Measurements from ENCODE around the gene ZBTB20. TPM values are rescaled to one million over a fixed set of nuclear protein-coding genes. Genes with fewer than 3 reads are reported as not detected.

The ZBTB20 gene
- total and polyA plus RNA-seq, 12 donors, result 0.57 to 105 (median 86.8) TPM

- WGBS, 2 donors, result 65 to 69% methylated on average over 8 of the region's 8 CpGs
- Histone ChIP-seq H3K4me1 (peaks cover 0 to 73% (median 43%) of the 10 kb centered on the region in 9 donors), H3K27me3 (no peaks in the 10 kb centered on the region), H3K36me3 (peaks cover 0 to 5% (median 0%) of the 10 kb centered on the region in 9 donors), H3K27ac (peak overlapping the region in 7 of 10 donors; percentile 18 to 69 (median 36)), H3K9me3 (no peaks in the 10 kb centered on the region), H3K4me3 (no peak overlapping the region)
- no peak for TF ChIP-seq CTCF (IDR thresholded peaks at IDR 0.05)
- DNase-seq (no peak), ATAC-seq (peak in 7 of 8 donors; percentile 34 to 83 (median 65))
- intact Hi-C loops (cut with DNase I), result no loop called here
These were observed 648.3 kb downstream of the ZBTB20 start for GRCh38 chr3:114498539-114499370.

- no peak overlapping the region for H3K4me3 ChIP-seq
- no peaks in the 10 kb centered on the region for H3K9me3 ChIP-seq
- ATAC-seq (peak in 4 of 8 donors; percentile 10 to 64 (median 37)), DNase-seq (no peak)
- intact Hi-C loops (cut with DNase I), result no loop called here
- peaks cover 0 to 5% (median 0%) of the 10 kb centered on the region in 9 donors for H3K36me3 ChIP-seq
- 76 to 88% methylated on average over 2 of the region's 2 CpGs for WGBS, 2 donors
- no peaks in the 10 kb centered on the region for H3K27me3 ChIP-seq
- H3K4me1 ChIP-seq, result peaks cover 0 to 80% (median 43%) of the 10 kb centered on the region in 9 donors
- peak overlapping the region in 8 of 10 donors; percentile 9 to 69 (median 50) for H3K27ac ChIP-seq
- no peak for TF ChIP-seq CTCF (IDR thresholded peaks at IDR 0.05)
These were observed 650.2 kb downstream of the ZBTB20 start for GRCh38 chr3:114496874-114497273.

- ATAC-seq, result no peak
- TF ChIP-seq CTCF (IDR thresholded peaks at IDR 0.05), result no peak
- 81 to 82% methylated on average over 3 of the region's 3 CpGs for WGBS, 2 donors
- Histone ChIP-seq H3K27me3 (no peaks in the 10 kb centered on the region), H3K4me3 (no peak overlapping the region), H3K9me3 (no peaks in the 10 kb centered on the region), H3K27ac (peak overlapping the region in 8 of 10 donors; percentile 9 to 69 (median 50)), H3K36me3 (peaks cover 0 to 5% (median 0%) of the 10 kb centered on the region in 9 donors), H3K4me1 (peaks cover 0 to 82% (median 43%) of the 10 kb centered on the region in 9 donors)
- intact Hi-C loops (cut with DNase I), result no loop called here
- DNase-seq, result no peak
These were observed 650.6 kb downstream of the ZBTB20 start for GRCh38 chr3:114496466-114496865.

GRCh38 chr3:114496021-114496434 lies 651.1 kb downstream of the ZBTB20 start:
- intact Hi-C loops (cut with DNase I), result no loop called here
- Histone ChIP-seq H3K4me1 (peaks cover under 1 to 85% (median 43%) of the 10 kb centered on the region in 9 donors), H3K9me3 (no peaks in the 10 kb centered on the region), H3K27me3 (no peaks in the 10 kb centered on the region), H3K4me3 (no peak overlapping the region), H3K36me3 (peaks cover 0 to 5% (median 0%) of the 10 kb centered on the region in 9 donors), H3K27ac (peak overlapping the region in 9 of 10 donors; percentile 9 to 69 (median 49))
- DNase-seq (peak; percentile 40 to 77), ATAC-seq (peak; percentile 78 to 94 (median 86))
- WGBS, 2 donors, result 28 to 59% methylated on average over 1 of the region's 1 CpG
- no peak for TF ChIP-seq CTCF (IDR thresholded peaks at IDR 0.05)

Measured in heart right ventricle (tissue), 16 donors.